Vagina (tissue), 2 donors: ENCODE measurements around the gene RAG2.

Experiments used
- POLR2A ChIP-seq, 2 donors: fragments of 450-650 bp; IDR thresholded peaks; one replicate each; pipeline ENCODE4 v1.6.1; 2017; ENCODE audit warnings: antibody characterized with exemption in 2 of 2, mild to moderate bottlenecking in 2 of 2, moderate library complexity in 2 of 2
- POLR2AphosphoS5 ChIP-seq, 2 donors: sonication (generic); formaldehyde crosslinking; IDR thresholded peaks; one replicate each; pipeline ENCODE4 v1.9.0; 2017; ENCODE audit warnings: antibody characterized with exemption in 2 of 2, mild to moderate bottlenecking in 2 of 2, low read depth in 1 of 2; ENCODE audit not compliant: insufficient read depth in 1 of 2
- TF ChIP-seq, protein P1 (sequence below), 3 experiments: fragments of 450-650 bp in 2 of 3; fragments of 200-600 bp in 1 of 3; sonication (generic) in 1 of 3; IDR thresholded peaks; one replicate each; pipeline ENCODE4 v1.5.1; 2017 to 2019; ENCODE audit warnings: antibody characterized with exemption in 3 of 3, mild to moderate bottlenecking in 2 of 3, moderate library complexity in 2 of 3

DNA sequence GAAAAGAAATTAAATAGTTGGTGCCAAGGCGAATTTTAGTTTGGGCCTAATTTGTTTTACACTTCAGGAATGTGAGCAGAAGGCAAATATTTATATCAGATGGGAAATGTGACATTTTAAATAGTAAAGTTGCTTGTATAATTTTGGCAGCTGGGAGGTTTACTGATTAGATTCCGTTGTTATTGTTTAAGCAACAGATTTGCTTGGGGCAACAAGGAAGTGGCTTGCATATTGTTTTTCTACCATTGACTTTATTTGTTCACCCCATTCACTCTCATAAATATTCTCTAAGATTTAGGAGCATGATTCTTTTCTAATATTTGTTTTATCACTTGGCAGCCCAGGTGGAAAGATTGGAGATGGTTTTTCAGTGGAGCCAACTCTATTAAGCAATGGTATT, 40.5 kb upstream of the RAG2 start:
- TF ChIP-seq, protein P1, sequence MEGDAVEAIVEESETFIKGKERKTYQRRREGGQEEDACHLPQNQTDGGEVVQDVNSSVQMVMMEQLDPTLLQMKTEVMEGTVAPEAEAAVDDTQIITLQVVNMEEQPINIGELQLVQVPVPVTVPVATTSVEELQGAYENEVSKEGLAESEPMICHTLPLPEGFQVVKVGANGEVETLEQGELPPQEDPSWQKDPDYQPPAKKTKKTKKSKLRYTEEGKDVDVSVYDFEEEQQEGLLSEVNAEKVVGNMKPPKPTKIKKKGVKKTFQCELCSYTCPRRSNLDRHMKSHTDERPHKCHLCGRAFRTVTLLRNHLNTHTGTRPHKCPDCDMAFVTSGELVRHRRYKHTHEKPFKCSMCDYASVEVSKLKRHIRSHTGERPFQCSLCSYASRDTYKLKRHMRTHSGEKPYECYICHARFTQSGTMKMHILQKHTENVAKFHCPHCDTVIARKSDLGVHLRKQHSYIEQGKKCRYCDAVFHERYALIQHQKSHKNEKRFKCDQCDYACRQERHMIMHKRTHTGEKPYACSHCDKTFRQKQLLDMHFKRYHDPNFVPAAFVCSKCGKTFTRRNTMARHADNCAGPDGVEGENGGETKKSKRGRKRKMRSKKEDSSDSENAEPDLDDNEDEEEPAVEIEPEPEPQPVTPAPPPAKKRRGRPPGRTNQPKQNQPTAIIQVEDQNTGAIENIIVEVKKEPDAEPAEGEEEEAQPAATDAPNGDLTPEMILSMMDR (IDR thresholded peaks at IDR 0.05): no peak
- TF ChIP-seq POLR2A (IDR thresholded peaks at IDR 0.05) (no peak), POLR2AphosphoS5 (IDR thresholded peaks at IDR 0.05; ENCODE audit: insufficient read depth in 1 of 2, low read depth in 1 of 2) (no peak)
